ENCODE results near the gene ZNF556. TPM values are rescaled to one million over a fixed set of nuclear protein-coding genes. Genes with fewer than 3 reads are reported as not detected.
A peak's percentile ranks its signal among the peaks of the same experiment; 100 is the strongest.

ZNF556 gene
- total and polyA plus RNA-seq, 12 donors = 0.01 to 0.04 (median 0.03) TPM; not detected in 9

DNA sequence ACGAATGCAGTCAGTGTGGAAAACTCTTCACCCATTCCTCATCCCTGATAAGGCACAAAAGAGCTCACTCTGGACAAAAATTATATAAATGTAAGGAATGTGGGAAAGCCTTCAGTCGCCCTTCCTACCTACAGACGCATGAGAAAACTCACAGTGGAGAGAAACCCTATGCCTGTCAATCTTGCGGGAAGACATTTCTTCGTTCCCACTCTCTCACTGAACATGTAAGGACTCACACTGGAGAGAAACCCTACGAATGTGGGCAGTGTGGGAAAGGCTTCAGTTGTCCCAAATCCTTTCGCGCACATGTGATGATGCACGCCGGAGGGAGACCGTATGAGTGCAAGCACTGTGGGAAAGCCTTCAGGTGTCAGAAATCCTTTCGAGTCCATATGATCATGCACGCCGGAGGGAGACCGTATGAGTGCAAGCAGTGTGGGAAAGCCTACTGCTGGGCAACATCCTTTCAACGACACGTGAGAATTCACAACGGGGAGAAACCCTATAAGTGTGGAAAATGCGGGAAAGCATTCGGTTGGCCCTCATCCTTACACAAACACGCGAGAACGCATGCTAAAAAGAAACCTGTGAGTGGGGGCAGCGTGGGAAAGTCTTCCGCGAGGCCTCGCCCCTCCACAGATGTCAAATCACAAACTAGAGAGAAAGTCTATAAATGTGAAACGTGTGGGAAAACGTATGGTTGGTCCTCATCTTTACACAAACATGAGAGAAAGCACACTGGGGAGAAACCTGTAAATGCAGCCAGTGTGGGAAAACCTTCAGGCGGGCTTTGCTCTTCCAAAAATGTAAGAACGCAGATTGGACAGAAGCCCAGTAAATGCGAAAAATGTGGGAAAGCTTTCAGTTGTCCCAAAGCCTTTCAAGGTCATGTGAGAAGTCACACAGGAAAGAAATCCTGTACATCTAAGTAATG, 10.5 kb downstream of the ZNF556 start:
- WGBS, 2 donors = 87 to 89% methylated on average over 32 of the region's 32 CpGs
- Histone ChIP-seq H3K4me1 (no peaks in the 10 kb centered on the region), H3K27me3 (peaks cover 0 to 4% (median 0%) of the 10 kb centered on the region in 7 donors), H3K4me3 (no peak overlapping the region), H3K9me3 (peaks cover 0 to 55% (median 30%) of the 10 kb centered on the region in 11 donors), H3K27ac (no peak overlapping the region), H3K36me3 (no peaks in the 10 kb centered on the region)
- intact Hi-C loops (cut with DNase I) = loop anchor here in 2 of 10 donors (5.0 to 10.0 kb wide), 2 partner anchors 230 to 233 kb away; no protein-coding TSS in a partner anchor
- DNase-seq = no peak
- no peak for TF ChIP-seq CTCF (IDR thresholded peaks at IDR 0.05)
- ATAC-seq = no peak

DNA sequence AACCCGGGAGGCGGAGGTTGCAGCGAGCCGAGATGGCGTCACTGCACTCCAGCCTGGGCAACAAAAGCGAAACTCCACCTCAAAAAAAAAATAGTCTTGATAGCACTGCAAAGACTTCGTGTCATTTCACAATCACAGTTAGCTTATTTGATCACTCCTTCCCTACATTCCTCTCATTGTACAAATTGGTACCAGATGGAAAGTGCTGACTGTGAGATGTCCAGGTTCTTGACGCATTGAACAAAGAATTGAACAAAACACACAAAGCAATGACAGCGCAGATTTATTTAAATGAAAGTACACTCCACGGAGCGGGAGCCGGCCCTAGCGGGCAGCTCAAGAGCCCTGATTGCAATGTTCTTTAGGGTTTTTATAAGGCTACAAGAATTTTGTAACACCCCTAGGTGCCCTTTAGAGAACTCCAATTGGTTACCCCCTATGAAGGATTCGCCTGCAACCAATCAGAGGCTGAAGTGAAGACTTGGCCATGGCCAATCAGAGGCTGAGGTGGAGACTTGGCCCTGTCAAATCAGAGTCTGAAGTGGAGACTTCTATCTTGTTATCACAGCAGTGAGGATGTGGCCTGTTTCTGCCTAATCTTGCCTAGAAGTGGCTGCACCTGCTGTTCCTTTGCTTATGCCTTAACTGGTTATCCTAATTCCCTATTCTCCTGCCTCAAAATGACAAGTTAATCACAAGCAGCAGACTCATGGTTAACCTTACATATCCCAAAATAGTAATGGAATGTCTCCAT, 16.7 kb downstream of the ZNF556 start:
- peaks cover 0 to 10% (median 4%) of the 10 kb centered on the region in 9 donors for H3K4me1 ChIP-seq
- H3K9me3 ChIP-seq = peaks cover 0 to 17% (median 0%) of the 10 kb centered on the region in 11 donors
- peaks cover 0 to 4% (median 0%) of the 10 kb centered on the region in 7 donors for H3K27me3 ChIP-seq
- intact Hi-C loops (cut with DNase I) = loop anchor here in 2 of 10 donors (10.0 kb wide), 2 partner anchors 61 to 281 kb away; partner anchors contain the start of gene ZNF77 (in 1 of the 2)
- DNase-seq (no peak), ATAC-seq (no peak)
- no peak for TF ChIP-seq CTCF (IDR thresholded peaks at IDR 0.05)
- 85 to 90% methylated on average over 14 of the region's 14 CpGs for WGBS, 2 donors
- H3K27ac ChIP-seq = no peak overlapping the region
- H3K4me3 ChIP-seq = no peak overlapping the region
- H3K36me3 ChIP-seq = no peaks in the 10 kb centered on the region

DNA sequence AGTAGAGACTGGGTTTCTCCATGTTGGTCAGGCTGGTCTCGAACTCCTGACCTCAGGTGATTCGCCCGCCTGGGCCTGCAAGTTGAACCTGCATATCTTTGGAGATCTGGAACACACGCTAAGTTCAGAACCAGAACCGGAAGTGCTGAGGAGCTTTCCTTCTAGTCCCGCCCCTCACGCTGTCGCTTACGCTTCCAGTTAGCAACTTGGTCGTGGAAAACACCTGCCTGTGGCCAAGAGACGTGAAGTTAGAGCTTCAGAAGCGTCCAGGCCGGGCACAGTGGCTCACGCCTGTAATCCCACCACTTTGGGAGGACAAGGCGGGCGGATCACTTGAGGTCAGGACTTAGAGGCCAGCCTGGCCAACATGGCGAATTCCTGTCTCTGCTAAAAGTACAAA, 18.6 kb downstream of the ZNF556 start:
- no peak overlapping the region for H3K4me3 ChIP-seq
- intact Hi-C loops (cut with DNase I) = loop anchor here in 5 of 10 donors (5.0 to 10.0 kb wide), 3 partner anchors 59 to 279 kb away; partner anchors contain the start of gene ZNF77 (in 1 of the 5)
- no peak for TF ChIP-seq CTCF (IDR thresholded peaks at IDR 0.05)
- H3K27me3 ChIP-seq = peaks cover 0 to 2% (median 0%) of the 10 kb centered on the region in 7 donors
- no peaks in the 10 kb centered on the region for H3K9me3 ChIP-seq
- ATAC-seq = no peak
- no peaks in the 10 kb centered on the region for H3K36me3 ChIP-seq
- 86 to 87% methylated on average over 17 of the region's 17 CpGs for WGBS, 2 donors
- H3K27ac ChIP-seq = no peak overlapping the region
- H3K4me1 ChIP-seq = peaks cover 0 to 10% (median 4%) of the 10 kb centered on the region in 9 donors
- DNase-seq = no peak

DNA sequence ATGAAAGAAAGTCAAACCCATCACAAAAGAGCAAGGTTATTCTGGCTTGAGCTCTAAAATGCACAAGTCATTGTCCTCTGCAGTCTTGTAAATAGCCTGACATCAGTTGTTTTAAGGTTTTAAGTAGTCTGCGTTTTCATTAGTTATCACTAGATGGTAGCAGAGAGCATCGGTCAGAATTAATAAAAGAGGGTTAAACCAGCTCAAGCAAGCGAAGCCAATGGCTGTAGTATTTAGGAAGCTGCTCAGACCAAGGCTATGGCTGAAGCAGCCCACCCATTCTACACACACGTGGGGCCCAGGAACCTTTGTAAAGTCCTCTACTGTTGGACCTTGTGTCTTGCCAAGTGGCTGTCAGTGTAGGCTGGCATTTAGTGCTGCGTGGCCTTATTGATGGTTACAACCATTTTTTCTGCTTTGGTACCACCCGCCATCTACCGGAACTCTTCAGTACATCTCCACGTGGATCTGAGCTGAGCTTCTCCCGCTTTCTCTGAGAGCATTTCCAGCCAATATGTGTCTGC, 20.3 kb downstream of the ZNF556 start:
- peak; percentile 50 to 76 (median 70) for TF ChIP-seq CTCF (IDR thresholded peaks at IDR 0.05)
- intact Hi-C loops (cut with DNase I) = loop anchor here in 5 of 10 donors (5.0 to 10.0 kb wide), 3 partner anchors 57 to 277 kb away; partner anchors contain the start of gene ZNF77 (in 1 of the 5)
- no peak for DNase-seq
- no peak overlapping the region for H3K4me3 ChIP-seq
- H3K36me3 ChIP-seq = no peaks in the 10 kb centered on the region
- 26 to 32% methylated on average over 9 of the region's 9 CpGs for WGBS, 2 donors
- peaks cover 0 to 3% (median 0%) of the 10 kb centered on the region in 7 donors for H3K27me3 ChIP-seq
- ATAC-seq = peak; percentile 34 to 78 (median 71)
- H3K9me3 ChIP-seq = no peaks in the 10 kb centered on the region
- peaks cover 0 to 10% (median 4%) of the 10 kb centered on the region in 9 donors for H3K4me1 ChIP-seq
- H3K27ac ChIP-seq = peak overlapping the region in 1 of 10 donors; percentile 12

All from heart right ventricle (tissue), 16 donors.